Coronary artery (tissue), 2 donors: Measurements from ENCODE around the gene ASIC5.

ENCODE experiments used
- DNase-seq: peaks from one replicate; pipeline ENCODE4 v3.0.0-alpha.2; 2017; ENCODE audit warnings: low spot score
- H3K27ac ChIP-seq, 2 donors: fragments of 200-600 bp; sonication (generic); one replicate each; pipeline ENCODE4 v1.5.1; 2016 to 2019
- H3K4me3 ChIP-seq: fragments of 200-600 bp; sonication (generic); 2 replicates; pipeline ENCODE4 v1.5.1; 2016; ENCODE audit warnings: mild to moderate bottlenecking, moderate library complexity
- TF ChIP-seq, protein P1 (sequence below): fragments of 200-600 bp; sonication (generic); IDR thresholded peaks from one replicate; pipeline ENCODE4 v1.5.1; 2019; ENCODE audit warnings: antibody characterized with exemption

The ASIC5 gene

DNA sequence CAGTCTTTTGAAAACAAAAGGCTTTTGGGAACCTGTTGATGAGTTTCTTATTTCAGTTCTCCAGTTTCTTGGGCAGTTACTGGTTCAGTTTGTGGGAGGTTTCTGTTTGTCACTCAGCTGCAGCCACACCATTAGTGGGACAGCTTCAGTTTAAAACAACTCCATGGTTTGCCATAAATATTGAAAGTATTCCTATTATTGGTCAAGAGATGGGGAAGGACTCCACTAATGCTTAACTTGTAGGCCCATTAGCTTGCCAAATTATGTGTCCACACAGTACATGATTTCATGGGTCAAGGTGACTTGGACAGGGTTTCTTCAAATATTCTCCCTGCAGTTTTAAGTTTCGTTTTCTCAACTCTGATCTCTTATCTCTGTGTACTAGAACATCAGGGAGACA is 15.5 kb upstream of the ASIC5 start:
- TF ChIP-seq, protein P1, sequence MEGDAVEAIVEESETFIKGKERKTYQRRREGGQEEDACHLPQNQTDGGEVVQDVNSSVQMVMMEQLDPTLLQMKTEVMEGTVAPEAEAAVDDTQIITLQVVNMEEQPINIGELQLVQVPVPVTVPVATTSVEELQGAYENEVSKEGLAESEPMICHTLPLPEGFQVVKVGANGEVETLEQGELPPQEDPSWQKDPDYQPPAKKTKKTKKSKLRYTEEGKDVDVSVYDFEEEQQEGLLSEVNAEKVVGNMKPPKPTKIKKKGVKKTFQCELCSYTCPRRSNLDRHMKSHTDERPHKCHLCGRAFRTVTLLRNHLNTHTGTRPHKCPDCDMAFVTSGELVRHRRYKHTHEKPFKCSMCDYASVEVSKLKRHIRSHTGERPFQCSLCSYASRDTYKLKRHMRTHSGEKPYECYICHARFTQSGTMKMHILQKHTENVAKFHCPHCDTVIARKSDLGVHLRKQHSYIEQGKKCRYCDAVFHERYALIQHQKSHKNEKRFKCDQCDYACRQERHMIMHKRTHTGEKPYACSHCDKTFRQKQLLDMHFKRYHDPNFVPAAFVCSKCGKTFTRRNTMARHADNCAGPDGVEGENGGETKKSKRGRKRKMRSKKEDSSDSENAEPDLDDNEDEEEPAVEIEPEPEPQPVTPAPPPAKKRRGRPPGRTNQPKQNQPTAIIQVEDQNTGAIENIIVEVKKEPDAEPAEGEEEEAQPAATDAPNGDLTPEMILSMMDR = no peak
- no peak for DNase-seq
- Histone ChIP-seq H3K4me3 (no peak overlapping the region), H3K27ac (no peak overlapping the region)

DNA sequence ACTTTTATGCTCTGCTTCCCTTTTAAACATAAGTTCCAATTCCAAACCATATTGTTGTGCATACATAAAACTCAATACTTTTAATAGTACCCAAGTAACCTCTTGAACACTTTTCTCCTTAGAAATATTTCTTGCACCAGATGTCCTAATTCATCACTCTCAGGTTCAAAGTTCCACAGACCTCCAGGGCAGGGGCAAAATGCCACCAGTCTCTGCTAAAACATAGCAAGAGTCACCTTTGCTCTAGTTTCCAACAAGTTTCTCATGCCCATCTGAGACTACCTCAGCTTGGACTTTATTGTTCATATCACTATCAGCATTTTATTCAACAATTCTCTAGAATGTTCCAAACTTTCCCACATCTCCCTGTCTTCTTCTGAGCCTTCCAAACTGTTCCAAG is 13.7 kb upstream of the ASIC5 start:
- TF ChIP-seq, protein P1 = no peak
- H3K4me3 ChIP-seq = no peak overlapping the region
- no peak for DNase-seq
- H3K27ac ChIP-seq = no peak overlapping the region

DNA sequence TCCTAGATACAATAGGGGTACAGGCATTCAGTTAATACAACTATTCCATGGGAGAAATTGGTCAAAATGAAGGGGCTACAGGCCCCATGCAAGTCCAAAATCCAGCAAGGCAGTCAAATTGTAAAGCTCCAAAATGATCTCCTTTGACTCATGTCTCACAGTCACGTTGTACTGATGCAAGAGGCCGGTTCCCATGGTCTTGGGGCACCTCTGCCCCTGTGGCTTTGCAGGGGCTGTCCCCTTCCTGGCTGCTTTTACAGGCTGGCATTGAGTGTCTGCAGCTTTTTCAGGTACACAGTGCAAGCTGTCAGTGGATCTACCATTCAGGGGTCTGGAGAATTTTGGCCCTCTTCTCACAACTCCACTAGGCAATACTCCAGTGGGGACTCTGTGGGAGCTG is 12.5 kb upstream of the ASIC5 start:
- Histone ChIP-seq H3K27ac (no peak overlapping the region), H3K4me3 (no peak overlapping the region)
- no peak for DNase-seq
- TF ChIP-seq, protein P1 = no peak

DNA sequence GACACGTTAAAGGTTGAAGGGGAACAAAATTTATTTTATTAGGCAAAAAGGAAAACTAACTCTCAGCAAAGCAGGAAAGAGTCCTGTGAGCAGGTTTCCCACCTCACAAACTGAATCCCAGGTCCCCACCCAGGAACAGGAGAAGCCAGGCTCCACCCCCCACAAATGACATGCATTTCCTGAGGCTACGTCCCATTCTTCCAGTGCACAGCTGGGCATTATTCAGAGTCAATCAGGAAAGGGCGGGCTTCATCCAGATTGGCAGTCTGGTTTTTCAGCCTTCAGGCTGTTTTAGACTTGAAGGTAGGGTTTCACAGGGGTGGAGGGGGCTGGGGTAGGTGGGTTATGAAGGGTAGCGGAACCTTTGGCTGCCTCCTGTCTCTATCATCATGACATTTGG is 11.9 kb upstream of the ASIC5 start:
- no peak overlapping the region for H3K4me3 ChIP-seq
- DNase-seq = no peak
- H3K27ac ChIP-seq = no peak overlapping the region
- TF ChIP-seq, protein P1 = no peak

DNA sequence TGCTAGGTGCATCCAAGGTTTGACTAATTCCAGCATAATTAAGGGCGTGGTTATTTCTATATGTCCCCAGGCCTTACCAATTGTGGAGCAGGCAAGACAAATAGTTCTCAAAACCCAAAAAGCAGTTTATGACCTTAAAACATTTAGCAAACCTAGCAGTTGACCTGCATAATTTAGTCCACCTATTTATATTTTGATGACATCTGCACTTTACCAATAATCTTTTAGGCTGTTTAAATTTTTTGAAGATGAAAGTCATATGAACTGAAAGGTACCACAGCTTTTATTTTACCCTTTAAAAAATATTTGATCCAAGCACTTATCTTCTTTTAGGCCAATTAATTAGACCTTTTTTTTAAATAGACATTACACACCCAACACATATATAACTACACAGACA is 9.8 kb upstream of the ASIC5 start:
- no peak overlapping the region for H3K27ac ChIP-seq
- no peak overlapping the region for H3K4me3 ChIP-seq
- TF ChIP-seq, protein P1 = no peak
- no peak for DNase-seq

DNA sequence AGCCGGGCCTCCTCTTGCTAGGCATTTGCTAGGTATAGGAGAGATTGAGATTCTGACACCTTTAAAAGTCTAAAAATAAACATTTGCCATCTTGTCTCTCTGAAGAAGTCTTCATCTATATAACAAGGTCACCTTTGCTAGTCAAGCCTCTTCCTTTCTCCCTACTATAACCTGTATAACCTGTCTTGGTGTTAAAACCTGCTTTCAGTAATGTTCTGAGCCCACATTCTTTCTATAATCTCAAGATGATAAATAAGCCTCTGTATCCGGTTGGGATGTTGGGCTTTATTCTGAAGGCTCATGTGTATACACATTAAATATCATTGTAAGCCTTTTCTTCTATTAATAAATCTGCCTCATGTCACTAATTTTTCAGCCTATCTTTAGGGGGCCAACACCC is 10.2 kb downstream of the ASIC5 start:
- Histone ChIP-seq H3K4me3 (no peak overlapping the region), H3K27ac (no peak overlapping the region)
- no peak for DNase-seq
- TF ChIP-seq, protein P1 = no peak

DNA sequence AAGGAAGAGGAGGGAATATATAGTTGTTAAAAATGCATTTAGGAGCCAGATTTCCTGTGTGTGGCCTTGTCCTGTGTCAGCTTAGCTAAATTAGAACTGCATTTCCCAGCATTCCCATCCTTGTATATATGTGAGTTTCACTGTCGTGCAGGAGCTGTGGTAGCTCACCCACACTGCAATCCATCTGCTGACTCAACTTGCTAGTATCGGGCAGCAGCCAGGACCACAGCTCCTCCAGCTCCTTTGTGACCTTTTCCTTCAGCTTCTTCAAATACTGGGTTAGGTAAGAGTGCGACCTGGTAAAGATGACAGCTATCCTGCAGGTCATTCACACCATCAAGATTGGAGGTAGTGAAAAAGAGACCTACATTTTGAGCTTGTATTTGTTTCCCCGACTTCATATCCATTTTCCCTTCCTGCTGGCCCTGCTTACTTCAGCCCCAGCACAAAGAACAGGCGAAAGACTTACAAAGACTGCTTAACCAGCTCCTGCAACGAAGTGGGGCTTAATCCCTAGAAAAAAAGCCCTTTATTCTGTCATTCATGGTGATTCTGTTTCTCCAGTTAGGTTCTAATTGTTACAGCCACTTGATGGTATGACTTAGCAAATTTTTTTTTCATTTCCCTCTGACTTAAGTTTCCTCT is 11.4 kb downstream of the ASIC5 start:
- Histone ChIP-seq H3K27ac (no peak overlapping the region), H3K4me3 (no peak overlapping the region)
- TF ChIP-seq, protein P1 = no peak
- DNase-seq = no peak
